GM21619 (cell line): ENCODE data around the gene INO80C.
"Not testable (repeated sequence)": the region's sequence is repeated elsewhere in the genome, so short reads cannot be mapped to it uniquely, and the experiment has no call there.

Experiments used
- ATAC-seq: cut with Tn5 transposase; IDR thresholded peaks from one replicate; pipeline ENCODE4 v1.9.1; 2021; ENCODE audit not compliant: unreplicated experiment

Gene INO80C

DNA sequence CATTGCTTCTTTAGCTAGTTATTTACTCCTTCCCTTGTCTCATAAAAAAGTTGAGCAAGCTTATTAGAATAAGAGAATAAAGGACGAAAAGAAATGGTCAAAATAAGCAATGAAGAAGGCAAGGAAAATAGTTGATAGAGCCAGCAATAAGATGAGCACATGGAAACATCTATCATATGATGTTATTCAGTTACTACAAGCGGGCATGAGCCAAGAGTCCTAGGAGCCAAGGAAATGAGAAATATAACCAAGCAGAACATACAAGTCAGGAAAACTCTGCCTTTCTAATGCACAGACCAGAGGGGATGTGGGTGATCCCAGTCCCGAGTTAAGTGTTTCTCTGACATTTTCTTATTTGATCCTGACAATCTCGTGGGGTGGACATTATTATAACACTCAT lies 33.9 kb downstream of the INO80C start:
- ATAC-seq: no peak

DNA sequence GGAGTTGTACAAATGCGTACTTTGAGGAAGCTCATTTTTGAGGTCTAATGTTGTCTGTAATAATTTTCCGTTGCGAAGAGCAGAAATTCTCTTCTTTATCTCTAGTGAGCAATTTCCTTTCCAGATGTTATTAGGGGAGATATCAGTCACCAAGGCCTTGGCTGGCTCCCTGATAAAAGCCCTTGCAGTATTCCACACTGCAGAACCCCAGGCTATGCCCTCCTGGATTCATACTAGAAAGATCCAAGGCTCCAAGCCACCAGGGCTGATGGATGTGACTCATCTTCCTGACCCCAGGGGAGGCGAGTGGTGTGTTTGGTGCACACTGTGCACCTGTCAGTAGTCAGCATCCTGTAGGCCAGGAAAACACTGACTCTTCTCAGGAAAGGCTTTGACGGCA lies 34.7 kb downstream of the INO80C start:
- no peak for ATAC-seq

DNA sequence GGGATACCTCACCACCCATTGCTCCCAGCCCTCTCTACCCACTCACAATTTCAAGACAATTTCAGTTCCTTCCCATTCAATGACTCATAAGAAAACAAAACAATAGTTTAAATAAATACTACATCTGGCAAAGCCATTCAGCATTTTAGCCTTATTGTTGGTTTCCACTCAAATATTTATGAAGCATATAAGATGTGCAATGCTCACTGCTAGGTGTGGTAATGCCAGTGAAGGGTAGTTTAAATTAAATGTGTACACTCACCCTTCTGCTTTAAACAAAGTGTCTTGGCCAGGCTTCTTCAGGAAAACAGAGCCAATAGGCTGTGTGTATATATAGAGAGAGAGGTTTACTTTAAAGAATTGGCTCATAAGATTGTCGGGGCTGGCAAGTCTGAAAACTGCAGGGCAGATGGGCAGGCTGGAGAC lies 37.0 kb downstream of the INO80C start:
- ATAC-seq: no peak

DNA sequence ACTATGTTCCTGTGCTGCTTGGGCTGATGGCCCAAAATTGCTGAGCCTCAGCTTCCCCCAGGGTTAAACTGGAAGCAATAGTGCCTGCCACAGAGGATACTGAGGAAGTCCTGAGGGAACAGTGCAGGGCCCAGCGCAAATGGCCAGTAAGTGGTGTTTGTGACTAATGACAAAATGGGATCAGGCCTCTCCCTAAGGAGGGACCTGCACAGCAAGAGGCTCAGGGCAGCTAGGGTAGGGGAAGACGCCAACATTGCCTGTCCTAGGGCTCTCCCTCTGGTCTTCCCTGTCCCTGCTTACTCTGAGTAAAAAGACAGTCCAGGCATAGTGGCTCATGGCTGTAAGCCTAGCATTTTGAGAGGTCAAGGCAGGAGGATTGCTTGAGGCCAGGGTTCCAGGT lies 37.8 kb downstream of the INO80C start:
- ATAC-seq: no peak

DNA sequence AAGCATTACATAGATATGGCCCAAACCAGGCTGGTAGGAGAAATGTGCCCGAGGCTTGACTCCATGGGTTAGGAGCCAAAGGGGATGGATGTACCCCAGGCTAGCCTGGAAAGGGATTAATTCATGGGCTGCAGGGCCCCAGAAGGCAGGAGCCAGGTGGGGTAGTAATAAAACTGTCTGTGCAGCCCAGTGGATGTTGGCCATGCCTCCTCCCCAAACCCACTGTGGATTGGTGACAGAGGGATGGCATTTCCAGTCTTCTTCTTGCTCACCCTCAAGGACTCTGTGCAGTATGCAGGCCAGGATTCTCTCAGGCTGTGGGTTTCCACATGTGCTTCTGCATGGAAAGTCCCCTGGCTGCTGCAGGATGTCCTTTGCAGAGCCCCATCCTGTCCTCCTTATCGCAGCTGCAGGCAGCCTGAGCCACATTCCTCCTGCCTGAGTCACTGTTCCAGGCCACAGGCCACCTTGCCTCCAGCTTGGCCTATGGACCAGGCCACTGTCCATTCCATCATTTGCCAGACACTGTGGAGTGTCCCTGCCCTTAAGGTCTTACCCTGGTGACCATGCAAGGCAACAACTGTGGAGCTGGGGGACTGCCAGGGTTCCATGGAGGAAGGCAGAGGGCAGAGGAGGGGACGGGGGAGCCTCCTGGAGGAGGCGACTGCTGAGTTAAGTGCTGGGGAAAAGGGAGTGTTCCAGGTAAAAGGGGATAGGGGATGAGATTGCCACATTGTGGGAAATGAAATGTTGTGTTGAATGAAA lies 38.9 kb downstream of the INO80C start:
- peak; percentile 57 for ATAC-seq

DNA sequence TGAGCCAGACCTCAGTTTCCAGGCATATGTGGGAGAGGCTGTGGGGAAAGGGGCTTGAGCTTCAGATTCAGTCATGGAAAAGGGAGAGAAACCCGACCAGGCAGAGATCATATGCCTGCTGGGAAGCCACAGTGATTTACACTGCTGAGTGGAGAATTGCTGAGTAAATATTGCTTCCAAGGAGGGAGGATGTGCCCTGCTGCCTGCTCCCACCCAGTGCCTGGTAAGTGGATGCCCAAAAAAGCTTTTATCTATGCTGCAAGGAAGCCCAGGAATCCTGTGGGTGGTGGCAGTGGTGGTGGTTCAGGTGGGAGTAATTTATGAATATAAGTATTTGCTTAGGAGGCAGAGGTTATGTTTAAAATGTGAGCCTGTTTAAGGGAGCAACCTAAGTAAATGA lies 39.5 kb downstream of the INO80C start:
- ATAC-seq: no peak

DNA sequence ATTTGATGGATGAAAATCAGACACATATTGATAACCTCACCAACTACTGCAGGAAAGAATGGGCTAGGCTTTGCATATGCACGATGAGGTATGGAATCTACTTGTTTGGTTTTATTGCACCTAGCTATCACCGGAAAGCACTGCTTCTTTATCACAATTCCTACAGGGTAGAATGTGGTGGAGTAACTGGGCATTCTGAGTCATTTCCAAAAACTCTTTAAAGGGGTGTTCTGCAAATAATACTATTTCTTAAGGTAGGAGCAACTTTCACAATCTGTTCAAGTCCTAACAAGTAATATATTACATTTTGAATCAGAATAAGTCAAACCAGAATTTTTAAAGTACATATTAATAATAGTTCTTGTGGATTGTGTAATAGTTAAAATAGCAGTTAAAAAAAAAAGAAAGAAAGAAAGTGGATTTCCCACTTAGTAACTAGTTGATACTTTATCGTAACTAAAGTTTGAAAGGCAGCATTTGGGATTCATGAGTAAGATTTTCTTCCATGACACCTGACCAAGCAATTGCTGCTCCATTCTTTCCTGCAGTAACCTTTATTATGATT lies 40.5 kb downstream of the INO80C start:
- no peak for ATAC-seq

DNA sequence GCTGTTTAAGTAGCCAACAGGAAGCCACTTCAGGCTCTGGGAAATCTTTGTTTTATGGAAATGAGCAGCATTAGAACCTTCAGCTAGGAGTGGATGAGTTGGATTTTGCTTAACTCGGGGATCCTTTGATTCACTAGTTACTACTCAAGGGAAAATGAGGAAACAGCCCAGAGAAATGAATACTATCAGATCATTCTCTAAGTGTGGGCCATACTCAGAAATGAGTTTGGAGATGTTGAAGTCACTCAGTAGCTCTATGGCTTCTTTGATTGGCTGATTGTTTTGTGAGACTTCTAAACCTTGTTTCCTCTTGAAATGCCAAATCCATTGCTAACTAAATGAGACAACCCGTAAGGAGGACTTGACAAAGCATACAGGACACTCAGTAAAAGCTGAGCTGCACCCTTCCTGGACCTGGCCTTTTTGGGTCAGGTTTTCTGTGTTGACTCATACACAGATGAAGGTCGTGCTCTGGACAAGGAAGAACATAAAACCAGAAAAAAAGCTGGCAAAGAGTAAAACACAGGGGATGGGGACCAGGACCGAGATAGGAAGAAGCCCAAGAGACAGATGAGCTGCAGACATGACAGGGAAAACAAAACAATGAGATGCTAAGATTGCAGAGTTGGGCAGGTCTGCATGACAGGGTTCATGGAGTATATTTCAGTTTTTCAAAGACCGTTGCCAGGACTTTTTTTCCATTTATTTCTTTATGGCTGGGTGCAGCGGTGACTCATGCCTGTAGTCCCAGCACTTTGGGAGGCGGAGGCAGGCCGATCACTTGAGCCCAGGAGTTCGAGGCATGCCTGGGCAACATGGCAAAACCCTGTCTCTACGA lies 41.6 kb downstream of the INO80C start:
- ATAC-seq: no peak

DNA sequence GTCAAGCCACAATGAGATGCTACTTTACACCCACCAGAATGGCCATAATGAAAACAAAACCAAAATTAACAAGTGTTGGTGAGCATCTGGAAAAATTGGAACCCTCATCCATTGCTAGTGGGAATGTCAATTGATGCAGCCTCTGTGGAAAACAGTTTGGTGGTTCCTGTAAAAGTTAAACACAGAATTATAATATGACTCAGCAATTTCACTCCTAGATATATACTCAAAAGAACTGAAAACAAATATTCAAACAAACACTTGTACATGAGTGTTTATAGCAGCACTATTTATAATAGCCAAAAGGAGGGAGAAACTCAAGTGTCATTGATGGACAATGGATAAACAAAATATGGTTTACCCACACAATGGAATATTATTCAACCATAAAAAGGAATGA lies 43.0 kb downstream of the INO80C start:
- no peak for ATAC-seq

DNA sequence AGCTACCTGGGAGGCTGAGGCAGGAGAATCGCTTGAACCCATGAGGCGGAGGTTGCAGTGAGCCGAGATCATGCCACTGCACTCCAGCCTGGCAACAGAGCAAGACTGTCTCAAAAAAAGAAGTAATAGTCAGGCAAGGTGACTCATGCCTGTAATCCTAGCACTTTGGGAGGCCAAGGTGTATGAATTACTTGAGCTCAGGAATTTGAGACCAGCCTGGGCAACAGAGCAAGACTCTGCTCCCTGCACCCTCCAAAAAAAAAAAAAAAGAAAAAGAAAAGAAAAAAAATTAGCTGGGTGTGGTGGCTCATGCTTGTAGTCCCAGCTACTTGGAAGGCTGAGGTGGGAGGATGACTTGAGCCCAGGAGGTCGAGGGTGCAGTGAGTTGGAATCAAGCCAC lies 44.7 kb downstream of the INO80C start:
- not testable (repeated sequence) for ATAC-seq

DNA sequence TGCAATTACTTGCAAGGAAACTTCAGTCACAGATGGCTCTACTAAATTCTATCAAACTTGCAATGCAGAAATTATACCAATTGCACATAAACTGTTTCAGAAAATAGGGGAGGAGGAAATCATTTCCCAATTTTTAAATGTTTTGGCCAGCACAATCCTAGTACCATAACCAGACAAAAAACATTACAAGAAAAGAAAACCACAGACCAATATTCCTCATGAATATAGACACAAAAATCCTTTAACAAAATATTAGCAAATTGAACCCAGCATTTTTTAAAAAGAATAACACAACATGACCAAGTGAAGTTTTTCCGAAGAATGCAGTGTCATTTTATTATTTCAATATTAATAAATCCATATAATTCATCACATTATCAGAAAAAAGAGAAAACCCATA lies 45.8 kb downstream of the INO80C start:
- no peak for ATAC-seq

DNA sequence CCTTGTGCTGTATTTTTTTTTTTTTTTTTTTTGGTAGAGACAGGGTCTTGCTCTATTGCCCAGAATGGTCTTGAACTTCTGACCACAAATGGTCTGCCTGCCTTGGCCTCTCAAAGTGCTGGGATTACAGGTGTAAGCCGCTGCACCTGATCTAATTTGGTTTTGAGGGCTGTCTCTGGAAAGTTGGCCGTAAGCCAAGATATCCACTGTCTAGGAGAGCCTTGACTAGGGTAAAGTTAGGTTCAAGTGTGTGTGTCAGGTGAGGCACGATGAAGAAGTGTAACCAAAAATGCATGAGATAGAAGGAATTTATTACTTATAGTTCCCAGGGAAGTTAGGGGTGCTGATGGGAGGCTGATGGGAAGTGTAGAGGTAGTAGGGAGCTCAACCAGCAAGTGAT lies 46.7 kb downstream of the INO80C start:
- no peak for ATAC-seq

DNA sequence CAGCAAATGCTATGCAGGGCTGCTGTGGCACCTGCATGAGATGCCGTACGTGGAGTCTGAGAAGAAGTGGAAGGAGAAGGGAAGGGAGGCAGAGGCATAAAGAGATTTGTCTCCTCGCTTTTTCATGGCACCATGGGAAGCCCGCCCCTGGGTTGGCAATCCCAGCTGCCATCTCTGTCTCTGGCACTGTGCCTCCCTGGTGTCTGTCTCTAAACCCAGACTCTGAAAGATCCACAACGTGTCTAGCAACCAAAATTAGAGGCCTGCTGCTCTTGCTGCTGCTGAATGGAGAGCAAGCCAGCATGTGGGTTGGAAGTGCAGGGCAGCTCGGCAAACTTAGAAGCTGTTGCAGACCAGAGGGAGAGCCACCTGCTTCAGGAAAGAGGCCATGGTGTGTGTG lies 53.1 kb downstream of the INO80C start:
- ATAC-seq: no peak

DNA sequence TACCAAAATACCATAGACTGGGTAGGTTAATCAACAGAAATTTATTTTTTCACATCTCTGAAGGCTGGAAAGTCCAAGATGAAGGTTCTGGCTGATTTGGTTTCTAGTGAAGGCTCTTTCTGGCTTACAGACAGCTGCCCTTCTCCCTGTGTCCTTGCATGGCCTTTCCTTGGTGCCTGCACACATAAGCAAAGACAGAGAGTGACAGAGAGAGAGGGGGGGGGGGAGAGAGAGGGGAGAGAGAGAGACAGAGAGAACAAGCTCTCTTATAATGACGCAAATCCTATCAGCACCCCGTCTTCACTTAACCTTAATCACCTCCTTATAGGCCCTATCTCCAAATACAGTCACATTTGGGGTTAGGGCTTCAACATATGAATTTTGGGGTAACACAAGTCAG lies 53.9 kb downstream of the INO80C start:
- no peak for ATAC-seq

DNA sequence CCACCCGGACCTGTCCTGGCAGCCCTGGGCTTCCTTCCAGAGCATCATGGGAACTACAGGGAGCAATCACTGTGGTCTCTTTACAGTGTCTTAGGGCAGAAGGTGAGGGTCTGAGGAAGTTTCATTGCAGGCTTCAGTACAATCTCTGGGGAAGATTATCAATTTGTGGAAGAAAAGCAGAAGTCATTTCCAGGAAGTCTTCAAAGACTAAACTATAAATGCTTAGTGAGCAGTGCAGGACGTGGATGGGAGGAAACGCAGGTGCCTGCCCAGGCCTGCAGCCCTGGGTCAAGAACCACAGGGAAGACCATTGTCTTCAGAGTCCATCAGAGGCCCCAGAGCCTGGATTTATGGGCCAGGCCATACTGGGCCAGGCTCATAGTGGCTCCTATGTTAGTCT lies 54.3 kb downstream of the INO80C start:
- ATAC-seq: no peak

DNA sequence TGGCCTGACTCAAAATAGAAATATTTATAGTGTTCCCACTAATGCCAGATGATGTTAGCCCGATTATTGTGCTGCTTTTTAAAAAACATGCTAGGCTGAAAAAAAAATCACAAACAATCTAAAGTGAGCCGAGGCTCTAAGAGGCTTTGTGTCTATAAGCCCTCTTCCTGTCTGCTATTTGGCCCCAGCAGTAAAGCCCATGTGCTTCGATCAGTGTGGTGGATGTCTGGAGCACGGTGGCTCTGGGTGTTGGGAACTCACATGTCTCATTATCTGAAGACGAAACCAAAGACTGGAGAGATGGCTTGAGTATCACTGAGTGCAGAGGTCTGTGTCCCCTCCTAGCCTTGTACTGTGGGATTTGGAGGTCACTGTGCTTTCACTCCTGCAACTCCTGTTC lies 55.1 kb downstream of the INO80C start:
- no peak for ATAC-seq

DNA sequence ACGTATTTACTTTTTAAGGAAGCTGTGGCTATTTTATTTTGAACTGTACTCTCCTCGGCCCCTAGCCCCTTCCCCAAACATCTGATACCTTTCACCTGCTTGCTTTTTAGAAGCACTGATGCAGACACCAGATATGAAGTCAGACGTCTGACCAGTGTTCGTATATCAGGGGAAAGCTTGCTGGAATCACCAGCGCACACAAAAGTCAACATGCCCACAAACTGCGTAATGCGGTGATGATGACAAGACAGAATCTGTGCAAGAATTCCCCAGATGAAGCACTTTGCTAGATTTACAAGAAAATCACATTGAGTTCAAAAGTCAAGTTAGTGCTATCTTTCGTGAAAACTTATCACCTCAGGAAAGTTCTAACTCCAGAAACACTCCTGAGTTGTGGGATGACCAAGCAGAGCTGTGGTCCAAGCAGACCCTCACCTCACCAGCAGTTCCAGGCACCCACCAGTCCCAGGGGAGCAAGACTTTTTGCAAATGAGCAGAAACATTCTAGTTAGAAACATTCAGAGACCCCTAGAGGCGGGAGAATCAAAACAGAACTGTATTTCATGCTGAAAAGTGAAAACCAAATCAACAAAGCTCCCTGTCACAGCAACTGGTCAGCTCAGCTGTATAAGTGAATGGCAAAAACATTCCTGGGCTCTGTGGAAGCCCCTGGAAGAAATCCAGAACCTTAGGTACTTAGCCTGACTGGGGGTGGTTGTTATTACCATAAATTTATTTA lies 55.7 kb downstream of the INO80C start:
- ATAC-seq: no peak

DNA sequence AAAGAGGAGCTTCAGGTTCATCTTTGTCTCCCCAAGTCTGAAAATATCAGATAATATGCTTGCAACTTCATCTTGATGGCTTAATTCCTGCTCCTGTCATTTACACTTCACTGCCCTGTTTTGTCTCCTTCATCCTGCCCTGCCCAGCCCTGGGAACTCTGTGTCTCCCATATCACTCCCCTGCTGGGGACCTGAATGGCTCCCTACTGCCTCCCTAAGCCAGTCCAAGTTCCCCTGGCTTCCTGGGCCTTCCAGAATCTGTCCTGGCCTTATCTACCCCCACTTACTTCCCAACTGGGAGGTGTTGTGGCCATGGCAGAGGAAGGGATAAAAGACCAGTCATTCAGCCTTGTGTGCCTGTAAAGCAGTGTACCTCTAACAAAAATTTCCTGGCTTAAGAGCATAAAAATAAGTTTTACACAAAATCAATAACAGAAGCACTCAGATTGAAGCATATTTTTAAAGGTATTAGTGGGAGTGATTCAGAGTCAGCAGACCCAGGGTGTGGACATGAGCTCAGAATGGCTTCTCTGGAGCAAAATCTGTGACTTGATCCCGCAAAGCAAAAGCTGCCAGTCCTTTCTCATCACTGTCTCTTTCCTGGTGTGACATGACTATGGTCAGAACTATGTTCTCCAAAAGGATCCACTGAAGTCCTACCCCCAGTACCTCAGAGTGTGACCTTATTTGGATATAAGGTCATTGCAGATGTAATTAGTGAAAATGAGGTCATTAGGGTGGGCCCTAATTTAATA lies 59.1 kb downstream of the INO80C start:
- ATAC-seq: no peak

DNA sequence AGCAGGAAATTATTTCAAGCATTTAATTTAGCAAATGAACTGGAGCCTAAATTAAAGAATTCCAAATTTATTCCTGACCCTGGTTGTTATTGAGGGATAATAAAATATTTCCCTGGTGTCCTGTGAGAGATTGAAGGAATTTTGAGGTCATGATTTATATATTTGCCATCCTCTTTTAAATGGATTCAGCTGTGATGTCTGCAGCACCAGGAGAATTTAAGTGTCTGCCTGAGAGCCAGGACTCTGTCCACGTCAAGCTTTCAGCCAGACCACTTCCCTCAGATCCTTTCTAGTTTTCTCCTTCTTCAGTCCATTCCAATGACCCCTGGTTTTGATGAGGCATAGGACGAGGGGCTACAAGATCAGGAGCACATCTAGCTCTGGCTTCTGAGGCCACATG lies 59.9 kb downstream of the INO80C start:
- no peak for ATAC-seq

DNA sequence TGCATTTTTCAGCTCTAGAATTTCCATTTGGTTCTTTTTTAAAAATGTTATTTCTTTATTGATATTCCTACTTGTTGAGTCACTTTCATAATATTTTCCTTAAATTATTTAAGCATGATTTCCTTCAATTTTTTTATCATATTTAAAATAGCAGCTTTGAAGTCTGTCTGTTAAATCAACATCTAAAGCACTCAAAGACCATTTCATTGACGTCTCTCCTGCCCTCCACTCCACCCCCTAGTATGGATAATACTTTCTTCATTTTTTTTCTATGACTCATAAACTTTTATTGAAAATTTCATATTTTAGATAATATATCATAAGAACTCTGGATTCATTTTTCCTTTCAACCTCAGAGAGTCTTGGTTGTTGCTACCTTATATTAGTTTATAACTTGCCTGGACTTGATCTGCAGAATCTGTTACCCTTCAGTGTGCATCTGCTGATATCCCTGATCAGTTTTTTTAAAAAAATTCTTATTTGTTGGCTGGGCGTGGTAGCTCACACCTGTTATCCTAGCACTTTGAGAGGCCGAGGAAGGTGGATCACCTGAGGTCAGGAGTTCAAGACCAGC lies 61.6 kb downstream of the INO80C start:
- ATAC-seq: no peak
